Activated effector memory CD4-positive, alpha-beta T cell treated with Interleukin-2 at 50 U/mL for 16 hours (primary cell): ENCODE measurements around the gene DPY30.

Experiments
- DNase-seq: peaks from one replicate; pipeline ENCODE4 v3.0.0-alpha.2; 2020

The DPY30 gene

DNA sequence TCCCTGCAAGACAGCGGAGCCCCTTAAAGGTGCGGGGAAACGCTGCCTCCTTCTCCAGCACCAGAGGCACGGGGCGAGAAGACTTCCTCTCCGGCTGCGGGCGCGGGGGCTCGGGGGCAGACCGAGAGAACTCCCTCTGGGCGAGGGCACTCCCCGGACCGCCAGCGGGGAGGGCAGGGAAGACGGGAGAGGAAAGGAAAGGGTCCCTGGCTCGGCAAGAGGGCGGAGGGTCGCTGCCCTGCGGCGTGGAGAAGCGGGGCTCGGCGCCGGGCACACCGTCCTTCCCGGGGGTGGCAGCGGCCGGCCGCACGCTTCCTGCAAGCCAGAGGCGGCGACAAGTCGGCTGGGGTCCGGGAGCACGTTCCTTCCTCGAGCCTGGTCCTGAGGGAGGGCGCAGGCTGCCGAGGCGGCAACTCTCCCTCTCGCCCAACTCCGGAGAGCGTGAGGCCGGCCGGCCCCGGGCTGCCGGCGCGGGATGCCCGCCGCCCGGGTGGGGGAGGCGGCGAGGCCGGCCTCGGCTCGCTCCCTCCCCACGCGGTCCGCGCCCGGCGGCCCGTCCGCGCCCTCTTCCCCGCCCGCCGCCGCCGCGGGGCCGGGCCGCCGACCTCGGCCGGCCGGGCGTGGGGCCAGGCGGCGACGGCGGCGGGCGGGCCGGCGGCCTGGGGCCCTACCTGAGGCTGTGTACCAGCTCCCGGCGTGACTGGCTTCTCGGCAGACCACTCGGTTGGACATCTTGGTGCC is 29.9 kb downstream of the DPY30 start:
- DNase-seq, result peak; percentile 27

DNA sequence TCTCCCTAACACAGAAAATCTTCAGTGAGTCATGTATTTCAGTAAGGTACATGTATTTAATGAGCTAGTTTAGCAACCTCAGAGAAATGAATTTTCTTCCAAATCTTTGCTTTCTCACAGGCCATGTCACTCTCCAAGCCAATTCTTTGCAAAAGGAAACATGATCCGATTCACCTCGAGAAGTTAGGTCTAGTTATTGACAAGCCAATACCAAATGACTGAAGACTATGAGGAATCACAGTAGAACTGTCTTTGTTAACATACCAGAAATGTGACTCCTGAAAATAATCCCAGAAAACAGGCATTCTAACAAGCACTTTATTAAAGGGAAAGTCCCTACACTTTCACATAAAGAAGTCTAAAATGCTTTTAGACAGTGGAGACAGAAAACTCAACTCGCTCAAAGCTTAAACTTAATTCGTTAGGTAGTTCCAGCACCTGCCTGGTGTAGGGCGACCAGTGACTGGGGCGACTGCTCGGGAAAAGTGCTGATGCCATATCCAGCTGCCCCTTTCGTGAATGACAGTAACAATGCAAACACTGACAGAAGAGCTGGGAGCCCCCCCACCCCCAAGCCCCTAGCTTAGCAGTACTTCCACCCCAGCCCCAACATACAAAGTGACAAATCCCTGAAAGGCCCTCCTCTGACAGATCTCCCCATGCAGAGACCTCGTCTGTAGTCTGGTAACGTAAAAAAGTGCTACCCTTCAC is 30.6 kb downstream of the DPY30 start:
- no peak for DNase-seq

DNA sequence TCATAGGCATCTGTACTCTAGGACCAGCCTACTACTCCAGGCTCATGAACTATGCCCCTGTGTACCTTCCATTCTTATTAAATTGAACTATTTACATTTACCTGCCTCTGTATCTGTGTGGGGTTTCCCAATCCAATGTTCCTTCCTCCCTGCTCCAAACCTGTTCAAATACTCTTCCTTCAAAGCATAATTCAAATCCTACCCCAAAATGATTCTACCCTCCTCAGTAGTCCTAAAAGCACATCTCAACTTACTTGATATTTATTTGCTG is 32.5 kb downstream of the DPY30 start:
- no peak for DNase-seq

DNA sequence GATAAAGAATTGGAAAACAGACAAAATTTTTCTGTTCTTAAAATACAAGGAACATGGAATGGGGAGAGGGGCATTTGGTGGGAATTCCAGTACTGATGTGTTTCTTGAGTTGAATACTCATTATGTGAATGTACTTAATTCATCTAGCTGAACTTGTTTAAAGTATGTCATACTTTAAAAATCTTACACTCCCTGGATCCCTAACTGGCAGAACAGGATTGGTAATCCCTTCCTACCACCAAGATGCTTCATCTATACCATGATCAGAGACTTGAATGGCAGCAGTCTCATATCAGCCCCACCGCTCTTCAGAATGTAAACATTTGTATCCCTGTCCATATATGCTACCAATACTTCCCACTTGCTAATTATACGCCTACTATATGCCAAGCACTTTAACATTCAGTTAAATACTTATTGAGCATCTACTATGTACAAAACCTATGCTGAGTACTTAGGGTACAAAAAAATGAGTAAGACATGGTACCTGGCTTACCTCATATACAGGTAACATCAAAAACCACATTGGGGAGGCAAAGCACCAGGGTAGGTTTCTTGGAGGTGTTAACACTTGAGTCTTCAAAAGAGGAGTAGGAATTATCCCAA is 34.1 kb downstream of the DPY30 start:
- DNase-seq, result no peak

DNA sequence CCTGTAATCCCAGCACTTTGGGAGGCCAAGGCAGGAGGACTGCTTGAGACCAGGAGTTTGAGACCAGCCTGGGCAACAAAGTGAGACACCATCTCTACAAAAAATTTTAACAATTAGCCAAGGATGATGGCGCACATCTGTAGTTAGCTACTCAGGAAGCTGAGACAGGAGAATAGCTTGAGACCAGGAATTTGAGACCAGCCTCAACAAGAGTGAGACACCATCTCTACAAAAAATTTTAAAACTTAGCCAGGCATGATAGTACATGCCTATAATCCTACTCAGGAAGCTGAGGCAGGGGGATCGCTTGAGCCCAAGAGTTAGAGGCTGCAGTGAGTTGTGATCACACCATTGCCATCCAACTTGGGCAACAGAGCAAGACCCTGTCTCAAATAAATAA is 35.8 kb downstream of the DPY30 start:
- no peak for DNase-seq

DNA sequence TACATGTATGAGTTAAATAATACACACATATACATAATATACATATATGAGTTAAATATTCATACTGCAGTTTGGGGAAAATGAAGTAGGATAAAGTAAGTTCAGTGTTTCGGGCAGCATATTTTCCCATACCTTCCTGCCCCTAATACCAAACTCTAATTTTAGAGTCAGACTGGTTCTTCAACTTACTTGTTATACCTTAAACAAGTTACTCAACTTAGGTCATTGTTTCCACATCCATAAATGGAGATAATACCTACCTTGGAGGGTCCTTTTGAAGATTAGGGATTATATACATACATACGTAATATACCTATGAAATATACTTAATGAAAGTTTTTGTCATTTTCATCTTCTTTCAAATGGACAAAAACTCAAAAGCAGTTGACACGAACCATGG is 37.2 kb downstream of the DPY30 start:
- no peak for DNase-seq

DNA sequence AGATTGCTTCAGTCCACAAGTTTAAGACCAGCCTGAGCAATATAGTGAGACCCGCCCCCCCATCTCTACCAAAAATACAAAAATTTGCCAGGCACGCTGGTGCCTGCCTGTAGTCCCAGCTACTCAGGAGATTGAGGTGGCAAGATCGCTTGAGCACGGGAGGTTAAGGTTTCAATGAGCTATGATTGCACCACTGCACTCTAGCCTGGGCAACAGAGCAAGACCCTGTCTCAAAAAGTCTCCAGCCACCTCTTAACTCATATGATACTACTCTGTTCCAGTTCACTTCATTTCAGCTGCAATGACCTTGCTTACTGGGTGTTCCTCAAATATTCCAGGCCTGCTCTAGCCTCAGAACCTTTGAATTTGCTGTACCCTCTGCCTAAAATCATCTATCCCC is 40.2 kb downstream of the DPY30 start:
- DNase-seq, result no peak

DNA sequence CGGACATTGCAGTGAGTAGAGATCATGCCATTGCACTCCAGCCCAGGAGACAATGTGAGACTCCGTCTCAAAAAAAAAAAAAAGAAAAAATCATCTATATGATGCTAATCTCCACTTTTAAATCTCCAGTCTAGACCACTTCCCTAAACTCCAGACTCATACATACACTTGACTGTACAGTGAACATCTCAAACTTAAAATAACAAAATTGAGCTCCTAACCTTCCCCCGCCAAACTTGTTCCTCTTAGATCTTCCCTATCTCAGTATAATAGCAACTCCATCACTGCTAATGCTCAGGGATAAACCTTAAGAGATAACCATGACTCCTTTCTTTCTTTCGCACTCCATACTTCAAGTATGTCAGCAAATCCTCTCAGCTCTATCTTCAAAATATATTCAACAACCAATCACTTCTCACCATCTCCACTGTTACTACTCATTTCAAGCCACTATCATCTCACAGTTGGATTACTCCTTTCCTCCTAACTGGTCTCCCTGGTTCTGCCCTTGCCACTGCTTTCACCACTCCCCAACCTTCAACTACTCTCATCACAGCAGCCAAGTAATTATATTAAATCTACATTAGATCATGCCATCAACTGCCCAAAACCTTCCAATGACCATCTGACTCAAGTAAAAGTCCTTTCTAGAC is 40.7 kb downstream of the DPY30 start:
- no peak for DNase-seq

DNA sequence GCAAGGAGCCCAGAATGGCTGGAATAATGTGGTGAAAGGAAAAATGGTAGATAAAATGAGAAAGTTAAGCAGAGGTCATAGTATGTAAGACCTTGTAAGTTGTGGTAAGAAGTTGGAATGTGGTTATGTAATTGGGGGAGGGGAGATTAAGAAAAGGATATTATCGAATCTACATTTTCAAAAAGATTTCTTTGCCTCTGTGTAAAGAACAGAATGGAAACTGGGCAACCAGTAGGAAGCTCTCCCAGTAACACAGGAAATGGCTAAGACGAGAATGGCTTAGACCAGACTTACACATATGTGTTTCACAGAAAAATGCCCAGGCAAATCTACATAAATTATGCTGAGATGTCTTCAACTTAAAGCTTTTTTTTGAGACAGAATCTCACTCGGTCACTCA is 42.0 kb downstream of the DPY30 start:
- DNase-seq, result no peak

DNA sequence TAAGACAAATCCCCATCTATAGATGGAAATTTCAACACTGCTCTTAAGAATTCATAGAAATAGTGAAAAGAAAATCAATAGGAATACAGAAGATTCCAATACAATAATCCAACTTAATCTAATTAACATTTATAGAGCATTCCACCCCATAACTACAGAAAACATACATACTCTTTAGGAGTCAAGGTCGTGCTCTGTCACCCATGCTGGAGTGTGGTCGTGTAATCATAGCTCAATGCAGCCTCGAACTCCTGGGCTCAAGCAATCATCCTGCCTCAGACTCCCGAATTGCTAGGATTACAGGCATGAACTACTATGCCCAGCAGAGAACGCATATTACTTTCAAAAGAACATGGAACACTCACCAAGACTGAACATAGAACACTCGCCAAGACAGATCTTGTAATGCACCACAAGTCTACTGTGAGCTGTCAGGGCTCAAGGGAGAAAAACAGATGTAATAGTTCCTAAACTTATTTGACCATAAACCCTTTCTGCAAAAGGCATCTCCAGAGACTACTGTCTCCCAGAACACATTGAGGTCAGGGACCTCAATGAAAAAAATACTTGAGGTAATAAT is 42.9 kb downstream of the DPY30 start:
- no peak for DNase-seq

DNA sequence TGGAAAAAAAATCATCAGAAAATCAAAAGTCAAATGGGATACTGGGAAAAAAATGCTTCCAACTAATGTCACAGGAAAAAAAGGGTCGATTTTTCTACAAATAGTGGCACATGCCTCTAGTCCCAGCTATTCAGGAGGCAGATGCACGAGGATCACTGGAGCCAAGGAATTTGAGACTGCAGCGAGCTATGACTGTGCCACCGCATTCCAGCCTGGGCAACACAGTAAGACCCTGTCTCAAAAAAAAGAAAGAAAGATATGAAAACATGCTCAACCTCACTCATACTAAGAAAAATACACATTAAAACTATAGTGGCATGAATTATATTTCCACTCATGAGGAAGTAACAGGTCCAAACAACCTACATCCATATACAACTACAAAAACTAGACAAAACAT is 46.7 kb downstream of the DPY30 start:
- DNase-seq, result no peak

DNA sequence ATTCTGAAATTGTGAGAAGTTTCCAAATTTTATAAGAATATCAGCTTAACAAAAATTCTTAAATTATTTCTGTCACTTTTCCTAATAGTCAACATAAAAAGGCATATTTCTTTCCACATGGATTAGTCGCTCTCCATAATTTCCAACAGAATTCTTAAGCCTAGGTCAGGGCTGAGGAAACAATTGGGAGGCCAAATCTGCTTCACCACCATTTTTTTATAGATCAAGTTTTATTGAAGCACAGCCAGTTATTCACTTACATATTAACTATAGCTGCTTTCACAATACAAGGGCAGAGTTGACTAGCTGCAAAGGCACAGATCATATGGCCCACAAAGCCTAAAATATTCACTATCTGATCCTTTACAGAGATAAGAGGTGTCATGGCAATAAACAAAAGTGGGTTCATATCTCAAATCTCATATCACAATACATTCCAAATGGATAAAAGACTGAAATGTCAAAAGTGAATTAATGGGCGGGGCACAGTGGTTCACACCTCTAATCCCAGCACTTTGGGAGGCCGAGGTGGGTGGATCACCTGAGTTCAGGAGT is 47.5 kb downstream of the DPY30 start:
- DNase-seq, result no peak

DNA sequence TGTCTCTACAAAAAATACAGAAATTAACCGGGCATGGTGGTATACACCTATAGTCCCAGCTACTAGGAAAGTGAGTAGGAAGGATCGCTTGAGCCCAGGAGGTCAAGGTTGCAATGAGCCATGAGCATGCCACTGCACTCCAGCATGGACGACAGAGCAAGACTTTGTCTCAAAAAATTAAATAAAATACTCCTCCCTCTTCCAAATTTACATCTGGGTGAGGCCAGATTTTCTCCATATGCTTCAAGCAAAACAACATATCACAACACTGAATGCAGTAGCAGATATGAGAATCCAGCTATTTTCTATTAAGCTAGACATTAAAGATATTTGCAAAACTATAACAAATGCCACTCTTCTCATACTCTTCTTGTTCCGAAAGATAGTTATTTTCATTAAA is 49.7 kb downstream of the DPY30 start:
- no peak for DNase-seq

DNA sequence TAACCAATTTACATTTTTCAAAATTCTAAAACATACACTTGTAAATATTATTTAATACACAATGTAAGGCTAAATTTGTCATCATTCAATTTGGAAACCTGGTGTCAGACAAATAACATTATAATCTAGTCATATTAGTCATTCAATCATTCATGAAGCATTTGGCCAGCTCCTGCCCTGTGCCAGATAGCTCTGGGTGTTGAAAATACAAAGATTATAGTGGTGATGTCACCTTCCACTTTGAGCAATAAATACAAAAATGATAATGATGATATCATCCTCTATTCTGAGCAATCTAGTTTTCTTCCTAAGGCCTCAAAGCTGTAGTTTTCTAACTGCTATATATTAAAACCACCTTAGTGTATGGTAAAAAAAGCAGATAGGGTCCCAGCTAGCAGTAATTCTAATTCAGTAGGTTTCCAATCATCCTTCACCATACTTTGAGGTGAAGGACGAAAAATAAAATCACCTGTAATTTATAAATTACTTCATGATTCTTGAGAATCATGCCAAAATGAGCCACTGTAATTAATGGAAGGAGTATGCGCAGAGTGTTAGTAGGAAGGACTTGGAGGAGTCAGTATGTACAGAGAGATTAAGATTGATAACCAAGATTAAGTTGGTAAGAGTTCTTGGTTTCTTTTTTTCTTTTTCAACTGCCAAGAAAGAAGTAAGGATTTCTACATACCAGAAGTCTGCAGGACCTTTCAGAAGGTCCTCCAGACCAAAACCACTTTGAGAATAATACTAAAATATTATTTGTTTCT is 52.0 kb downstream of the DPY30 start:
- DNase-seq, result no peak

DNA sequence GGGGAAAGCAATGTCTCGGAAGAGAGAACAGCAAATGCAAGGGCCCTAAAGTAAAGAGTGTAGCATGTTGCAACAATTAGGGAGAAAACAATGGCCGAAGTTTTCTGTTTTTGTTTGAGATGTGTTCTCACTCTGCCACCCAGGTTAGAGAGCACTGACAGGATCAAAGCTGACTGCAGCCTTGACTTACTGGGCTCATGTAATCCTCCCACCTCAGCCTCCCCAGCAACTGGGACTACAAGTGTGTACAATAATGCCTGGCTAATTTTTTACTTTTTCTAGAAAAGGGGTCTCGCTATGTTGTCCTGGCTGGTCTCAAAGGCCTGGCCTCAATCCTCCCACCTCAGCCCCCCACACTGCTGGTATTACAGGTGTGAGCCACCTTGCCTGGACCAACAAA is 52.7 kb downstream of the DPY30 start:
- DNase-seq, result no peak

DNA sequence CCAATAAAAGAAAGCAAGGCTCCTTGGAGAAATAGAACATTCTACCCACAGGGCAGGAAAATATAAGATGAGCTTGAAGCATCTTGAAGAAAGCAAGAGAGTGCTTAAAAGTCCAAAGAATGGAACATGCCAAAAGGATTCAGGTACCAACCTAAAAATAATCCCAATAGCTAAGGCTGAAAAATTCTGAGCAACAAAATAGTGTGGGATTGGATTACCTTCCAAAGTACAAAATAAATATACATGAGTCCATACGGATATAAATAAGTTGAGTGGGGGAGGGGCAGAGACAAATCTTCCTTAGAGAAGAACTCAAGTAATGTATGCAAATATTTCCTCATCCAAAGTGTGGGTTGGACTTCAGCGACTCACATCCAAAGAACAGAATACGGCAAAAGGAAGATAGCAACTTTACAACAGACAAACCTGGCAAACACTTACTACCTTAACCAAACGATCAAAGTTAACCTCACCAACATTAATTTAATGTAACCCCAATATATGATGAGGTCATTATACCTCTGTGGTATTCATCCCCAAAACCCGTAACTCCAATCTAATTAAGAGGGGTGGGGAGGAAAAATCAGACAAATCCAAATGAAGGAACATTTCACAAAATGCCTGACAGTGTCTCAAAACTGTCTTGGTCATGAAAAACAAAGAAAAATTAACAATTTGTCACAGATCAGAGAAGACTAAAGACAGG is 55.7 kb downstream of the DPY30 start:
- DNase-seq, result no peak

DNA sequence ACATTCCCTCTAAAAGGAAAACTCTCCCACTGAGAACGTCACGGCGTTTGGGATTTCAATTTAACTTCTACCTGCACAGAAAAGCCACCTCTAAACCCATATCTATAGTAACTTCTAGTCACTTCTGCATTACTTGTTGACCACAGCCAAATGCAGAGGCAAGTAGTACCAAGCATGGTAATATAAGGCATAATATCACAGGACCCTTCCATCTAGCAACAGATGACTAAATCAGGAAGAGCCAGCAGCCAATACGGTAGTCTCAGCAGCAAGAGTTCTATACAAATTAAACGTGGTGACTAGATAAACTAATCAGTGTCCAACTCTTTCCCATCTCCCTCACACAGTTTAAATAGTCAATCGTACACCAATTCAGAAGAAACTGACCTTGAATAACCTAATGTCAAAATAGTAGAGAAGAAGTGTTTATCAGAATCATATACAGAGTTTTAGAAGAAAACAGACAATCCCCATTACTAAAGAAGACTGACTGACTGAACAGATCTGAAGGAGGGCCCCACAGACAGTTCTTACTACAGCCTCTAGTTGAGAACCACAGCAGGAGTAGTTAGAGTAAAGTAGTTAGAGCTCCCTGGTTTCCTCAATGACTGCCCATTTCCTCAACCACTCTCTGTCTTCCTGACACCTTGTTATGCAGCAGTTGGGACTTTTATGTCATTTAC is 58.8 kb downstream of the DPY30 start:
- DNase-seq, result no peak

DNA sequence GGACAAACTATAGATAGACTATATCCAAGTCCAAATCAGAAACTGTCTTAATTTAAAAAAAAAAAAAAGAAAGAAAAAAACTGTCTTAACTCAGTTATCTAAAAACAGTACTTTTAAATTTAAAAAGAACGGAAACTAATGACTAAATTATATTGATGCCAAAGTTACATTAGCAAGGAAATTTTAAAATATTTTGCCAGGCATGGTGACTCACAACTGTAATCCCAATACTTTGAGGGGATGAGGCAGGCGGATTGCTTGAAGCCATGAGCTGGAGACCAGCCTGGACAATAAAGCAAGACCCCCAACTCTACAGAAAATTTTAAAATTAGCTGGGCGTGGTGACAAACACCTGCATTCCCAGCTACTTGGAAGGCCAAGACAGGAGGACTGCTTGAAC is 59.6 kb downstream of the DPY30 start:
- DNase-seq, result no peak

DNA sequence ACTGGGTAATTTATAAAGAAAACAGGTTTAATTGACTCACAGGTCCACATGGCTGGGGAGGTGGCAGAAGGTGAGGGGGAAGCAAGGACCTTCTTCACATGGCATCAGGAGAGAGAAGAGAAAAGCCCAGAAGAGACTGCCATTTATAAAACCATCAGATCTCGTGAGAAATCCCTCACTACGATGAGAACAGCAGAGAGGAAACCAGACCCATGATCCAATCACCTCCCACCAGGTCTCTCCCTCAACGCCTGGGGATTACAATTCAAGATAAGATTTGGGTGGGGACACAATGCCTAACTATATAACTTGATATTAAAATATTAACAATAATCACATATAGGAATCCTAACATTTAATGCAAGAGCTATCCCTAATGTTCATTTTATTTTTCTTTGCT is 60.6 kb downstream of the DPY30 start:
- no peak for DNase-seq

DNA sequence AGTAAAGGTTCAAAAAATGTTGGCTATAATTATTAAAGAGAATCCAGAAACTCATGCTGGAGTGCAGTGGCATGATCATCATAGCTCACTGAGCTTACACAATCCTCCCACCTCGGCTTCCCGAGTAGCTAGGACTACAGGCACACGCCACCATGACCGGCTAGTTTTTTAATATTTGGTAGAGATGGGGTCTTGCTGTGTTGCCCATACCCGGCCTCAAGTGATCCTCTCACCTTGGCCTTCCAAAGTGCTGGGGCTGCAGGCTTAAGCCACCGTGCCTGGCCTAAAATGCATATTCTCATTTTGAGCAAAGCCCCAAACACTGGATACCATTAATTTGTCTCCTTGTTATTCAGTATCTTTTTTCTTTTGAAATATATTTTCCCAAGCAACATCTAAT is 61.2 kb downstream of the DPY30 start:
- DNase-seq, result no peak
